Measurements from ENCODE around the gene ATP1A2. TPM values are rescaled to one million over a fixed set of nuclear protein-coding genes. Genes with fewer than 3 reads are reported as not detected.
A peak's percentile ranks its signal among the peaks of the same experiment; 100 is the strongest.

The ATP1A2 gene
- total RNA-seq, 1 experiment from 2014 or later = not detected

GRCh38 chr1:160171354-160171753 is 55.8 kb downstream of the ATP1A2 start:
- DNase-seq (ENCODE audit: low read depth) = peak; percentile 24

DNA sequence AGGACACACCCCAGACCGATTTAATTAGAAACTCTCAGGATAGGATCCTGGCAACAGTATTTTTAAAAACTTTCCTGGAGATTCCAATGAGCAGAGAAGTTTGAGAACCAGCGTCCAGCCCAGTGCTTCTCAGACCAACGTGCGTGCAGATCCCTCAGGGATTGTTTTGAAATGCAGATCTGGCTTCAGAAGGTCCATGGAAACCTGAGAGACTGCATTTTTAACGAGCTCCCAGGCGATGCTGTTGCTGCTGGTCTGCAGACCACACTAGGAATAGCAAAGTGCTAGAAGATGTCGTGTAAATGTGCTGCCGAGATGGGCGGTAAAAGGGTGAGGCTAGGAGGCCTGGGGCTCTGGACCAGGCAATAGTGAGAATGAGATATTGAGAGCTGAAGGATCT is 56.4 kb downstream of the ATP1A2 start:
- no peak for DNase-seq (ENCODE audit: low read depth)

GRCh38 chr1:160177231-160177630 is 61.7 kb downstream of the ATP1A2 start:
- DNase-seq (ENCODE audit: low read depth) = no peak

DNA sequence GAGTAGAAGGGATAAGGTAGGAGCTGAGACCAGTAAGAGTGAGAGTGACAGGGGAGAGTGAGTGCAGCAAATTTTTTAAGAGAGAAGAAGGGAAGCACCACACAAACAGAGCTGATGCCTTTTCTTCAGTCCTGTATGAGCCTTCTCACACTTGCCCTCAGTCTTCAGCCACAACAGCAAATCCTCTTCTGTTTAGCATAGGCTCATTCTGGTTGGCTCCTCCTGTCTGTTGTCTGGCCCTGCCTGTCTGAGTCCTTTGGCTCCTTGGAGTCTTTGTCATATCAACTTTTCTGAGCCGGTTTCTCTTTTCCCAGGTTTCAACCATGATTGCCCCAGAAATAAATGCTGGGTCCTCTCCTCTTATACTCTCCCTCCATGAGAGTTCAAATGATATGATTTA is 62.1 kb downstream of the ATP1A2 start:
- DNase-seq (ENCODE audit: low read depth) = no peak

DNA sequence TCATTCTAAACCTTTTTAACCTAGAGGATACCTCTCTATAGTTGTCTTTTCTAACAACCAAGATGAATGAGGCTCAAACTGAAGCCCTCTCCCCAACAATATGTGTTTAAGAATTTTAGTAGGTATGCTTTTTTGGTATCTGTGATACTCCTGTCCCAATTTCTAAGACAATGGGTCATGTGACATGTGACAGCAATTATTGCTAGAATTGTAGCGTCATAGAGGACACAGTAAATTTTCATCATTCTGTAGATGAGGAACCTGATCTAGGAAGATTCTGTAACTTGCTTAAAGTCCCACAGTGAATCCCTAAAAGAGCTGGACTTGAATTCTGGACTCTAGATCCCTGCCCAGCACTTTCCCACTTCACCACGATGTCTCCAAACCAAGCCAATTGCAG is 63.2 kb downstream of the ATP1A2 start:
- DNase-seq (ENCODE audit: low read depth) = no peak

GRCh38 chr1:160179336-160179735 is 63.8 kb downstream of the ATP1A2 start:
- DNase-seq (ENCODE audit: low read depth) = no peak

- DNase-seq (ENCODE audit: low read depth) = no peak
These were observed 70.7 kb downstream of the ATP1A2 start for GRCh38 chr1:160186246-160186645.

- no peak for DNase-seq (ENCODE audit: low read depth)
These were observed 71.2 kb downstream of the ATP1A2 start for GRCh38 chr1:160186729-160187128.

DNA sequence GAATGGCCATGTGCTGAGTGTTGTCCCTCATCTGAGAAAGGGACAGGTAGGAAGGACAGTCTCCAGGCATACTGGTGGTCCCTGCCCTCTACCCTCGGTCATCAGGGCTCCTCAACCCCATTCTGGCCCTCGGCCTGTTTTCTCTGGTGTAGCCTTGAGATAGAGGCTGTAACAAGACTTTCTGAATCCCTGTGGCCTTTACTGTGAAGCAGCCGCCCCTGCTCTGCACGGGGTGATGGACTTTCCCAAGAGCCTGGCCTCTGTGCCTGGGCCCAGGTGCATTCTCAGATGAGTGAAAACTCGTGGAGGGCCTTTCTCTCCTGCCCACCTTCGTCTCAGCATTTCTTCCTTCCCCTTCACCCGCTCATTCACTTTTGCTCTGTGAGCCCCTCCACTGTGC is 71.8 kb downstream of the ATP1A2 start:
- no peak for DNase-seq (ENCODE audit: low read depth)

DNA sequence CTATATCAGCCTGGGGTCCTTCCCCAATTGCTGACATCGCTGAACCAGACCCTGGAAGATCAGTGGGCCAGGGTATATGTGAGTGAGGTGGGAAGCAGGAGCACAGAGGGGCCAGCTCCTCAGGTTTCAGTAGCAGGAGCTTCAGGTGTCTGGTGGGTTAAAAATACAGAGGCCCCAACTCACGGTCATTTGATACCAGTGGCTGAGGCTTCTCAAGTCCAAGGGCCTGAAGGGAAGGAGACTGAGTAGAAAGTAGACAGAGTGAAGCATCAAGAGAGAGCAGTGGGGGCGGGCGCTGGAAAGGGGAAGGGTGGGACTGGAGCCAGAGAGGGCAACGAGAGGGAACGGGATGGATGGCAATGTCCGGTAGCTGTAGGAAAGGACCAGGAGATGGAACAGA is 72.8 kb downstream of the ATP1A2 start:
- no peak for DNase-seq (ENCODE audit: low read depth)

DNA sequence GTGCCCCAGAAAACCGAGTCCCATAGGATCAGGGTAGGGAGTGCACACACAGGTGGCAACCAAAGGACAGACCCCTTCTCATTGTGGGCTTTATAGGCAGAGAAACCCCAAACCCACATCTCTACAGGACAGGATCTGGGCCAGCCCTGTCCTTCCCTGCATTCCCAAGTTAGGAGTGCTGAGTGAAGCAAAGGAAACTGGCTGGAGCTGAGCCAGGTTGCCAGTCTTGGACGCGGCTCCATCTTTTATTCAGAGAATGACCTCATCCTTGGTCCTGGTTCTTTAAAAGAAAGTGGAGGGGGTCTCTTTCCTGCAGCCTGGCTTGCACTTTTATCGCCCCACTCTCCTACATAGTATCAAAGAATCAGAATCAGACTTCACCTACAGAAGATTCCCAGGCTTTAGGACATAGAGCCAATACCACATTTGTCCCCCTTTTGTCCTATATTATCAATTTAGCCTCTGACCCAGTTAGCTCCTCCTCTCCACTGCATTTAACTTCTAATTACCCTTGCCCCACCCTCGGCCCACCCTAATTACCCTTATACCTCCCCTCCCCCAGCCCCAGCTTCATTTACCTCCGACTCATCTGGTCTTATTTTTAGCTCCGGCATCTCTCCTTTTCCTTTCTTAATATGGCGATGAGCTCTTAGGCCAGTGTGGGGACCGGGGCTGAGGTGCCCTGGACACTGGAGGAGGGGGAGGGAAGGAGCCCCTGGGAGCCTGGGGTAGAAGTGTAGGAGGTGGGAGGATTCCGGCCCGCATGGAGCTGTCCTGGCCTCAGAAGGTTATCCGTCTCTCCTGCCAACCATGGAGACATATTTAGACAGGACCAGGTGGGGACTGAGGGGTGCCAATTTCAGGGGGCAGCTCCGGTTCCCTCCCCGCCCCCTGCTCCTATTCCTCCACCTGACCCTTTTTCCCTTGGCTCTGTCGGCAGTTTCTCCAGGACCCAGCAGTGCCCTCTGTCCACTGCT is 74.4 kb downstream of the ATP1A2 start, which contains the start of gene CASQ1:
TSS of gene CASQ1 (plus strand) at position 927 of the 977 bp plus-strand sequence. CDS start 177 bp downstream, outside the sequence.
- DNase-seq (ENCODE audit: low read depth) = peak; percentile 55

GRCh38 chr1:160191756-160192155 is 76.2 kb downstream of the ATP1A2 start:
- DNase-seq (ENCODE audit: low read depth) = no peak

DNA sequence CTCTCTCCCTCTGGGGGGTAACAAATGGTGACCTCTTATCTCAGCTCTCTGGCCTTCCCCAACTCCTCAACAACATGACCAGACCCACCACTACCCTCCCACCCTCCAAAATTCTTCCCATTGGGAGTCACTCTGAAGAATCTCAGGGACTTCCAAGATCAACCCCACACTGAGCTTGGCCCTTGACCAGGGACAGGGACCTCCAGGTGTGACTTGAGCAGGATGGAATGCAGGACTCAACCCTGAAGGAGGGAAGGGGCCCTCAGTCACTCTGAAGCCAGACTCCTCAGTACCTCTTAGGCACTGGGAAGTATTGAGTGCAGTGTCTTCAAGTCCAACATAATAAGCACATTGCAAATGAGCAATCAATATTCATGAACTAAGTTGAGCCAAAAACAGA is 76.7 kb downstream of the ATP1A2 start:
- DNase-seq (ENCODE audit: low read depth) = peak; percentile 26

Other genes with a start within 250 kb of the ATP1A2 start
- gene CFAP45, start 215.6 kb upstream of the ATP1A2 start, total RNA-seq (2014; rRNA removed; shearing (Covaris generic)) = 0.20 and 1.0 TPM in 2 replicates
- 491 and 526 TPM in 2 replicates for gene TAGLN2, start 190.3 kb upstream of the ATP1A2 start, total RNA-seq (2014; rRNA removed; shearing (Covaris generic))
- 0.25 and 0.32 TPM in 2 replicates for gene IGSF9, start 170.1 kb upstream of the ATP1A2 start, total RNA-seq (2014; rRNA removed; shearing (Covaris generic))
- not detected in 2 replicates for gene SLAMF9, start 161.5 kb upstream of the ATP1A2 start, total RNA-seq (2014; rRNA removed; shearing (Covaris generic))
- 3.4 and 4.0 TPM in 2 replicates for gene PIGM, start 83.8 kb upstream of the ATP1A2 start, total RNA-seq (2014; rRNA removed; shearing (Covaris generic))
- gene KCNJ10, start 45.6 kb upstream of the ATP1A2 start, total RNA-seq (2014; rRNA removed; shearing (Covaris generic)) = not detected in 2 replicates
- gene KCNJ9, start 34.2 kb upstream of the ATP1A2 start, total RNA-seq (2014; rRNA removed; shearing (Covaris generic)) = not detected in 2 replicates
- gene IGSF8, start 17.1 kb upstream of the ATP1A2 start, total RNA-seq (2014; rRNA removed; shearing (Covaris generic)) = 11.4 and 29.9 TPM in 2 replicates
- gene ATP1A4, start 35.8 kb downstream of the ATP1A2 start, total RNA-seq (2014; rRNA removed; shearing (Covaris generic)) = not detected in 2 replicates
- gene CASQ1, start 74.8 kb downstream of the ATP1A2 start, total RNA-seq (2014; rRNA removed; shearing (Covaris generic)) = not detected in 2 replicates
- 217 and 240 TPM in 2 replicates for gene PEA15, start 89.6 kb downstream of the ATP1A2 start, total RNA-seq (2014; rRNA removed; shearing (Covaris generic))
- 31.1 and 40.6 TPM in 2 replicates for gene DCAF8, start 146.8 kb downstream of the ATP1A2 start, total RNA-seq (2014; rRNA removed; shearing (Covaris generic))
- 60.1 and 97.2 TPM in 2 replicates for gene PEX19, start 169.4 kb downstream of the ATP1A2 start, total RNA-seq (2014; rRNA removed; shearing (Covaris generic))
- gene COPA, start 227.5 kb downstream of the ATP1A2 start, total RNA-seq (2014; rRNA removed; shearing (Covaris generic)) = 144 and 227 TPM in 2 replicates
- 91.8 and 135 TPM in 2 replicates for gene NCSTN, start 227.6 kb downstream of the ATP1A2 start, total RNA-seq (2014; rRNA removed; shearing (Covaris generic))

Data from M059J (cell line).